ENCODE measurements around the gene KLHL24.

- no peak for TF ChIP-seq CTCF (conservative IDR thresholded peaks at IDR 0.05; ENCODE audit: low read depth, low read length)
- TF ChIP-seq CHD1 (IDR thresholded peaks at IDR 0.05; ENCODE audit: low read depth, low read length) = no peak
Measured at GRCh38 chr3:183695569-183696364, 60.3 kb downstream of the KLHL24 start.
